SK-N-SH (cell line): ENCODE results near the gene MGAT5. TPM values are rescaled to one million over a fixed set of nuclear protein-coding genes. Genes with fewer than 3 reads are reported as not detected.

Experiments
- CTCF ChIA-PET: fragments of 300-600, 350-600 bp; formaldehyde crosslinking; extraction: SDS; loops from one replicate; lab custom pipeline; 2021; lab: Yijun Ruan, JAX
- POLR2A ChIA-PET: fragments of 350-600 bp; sonication (Branson Sonifier 250); formaldehyde crosslinking; extraction: SDS; loops from one replicate; lab custom pipeline; 2020; ENCODE audit warnings: antibody characterized with exemption, inconsistent platforms; lab: Yijun Ruan, JAX
- DNase-seq: peaks from one replicate; pipeline ENCODE4 v3.0.0; 2012
- H2AFZ ChIP-seq: fragments of 200-600 bp; sonication (generic); 2 replicates; pipeline ENCODE4 v1.8.1; 2016; ENCODE audit warnings: antibody characterized with exemption, mild to moderate bottlenecking, low read depth
- H3F3A ChIP-seq: fragments of 200-600 bp; sonication (generic); replicated peaks from 2 replicates; pipeline ENCODE3; 2016; ENCODE audit warnings: antibody characterized with exemption, mild to moderate bottlenecking; ENCODE audit not compliant: insufficient read depth
- H3K27ac ChIP-seq, 2 experiments: fragments of 200-500 bp in 1 of 2; fragments of 200-600 bp in 1 of 2; sonication (Bioruptor generic) in 1 of 2; sonication (generic), shearing (Covaris generic) in 1 of 2; 2 replicates each; pipeline versions ENCODE4 v1.5.1 to v1.6.1; 2014 to 2016; ENCODE audit warnings: low read depth in 2 of 2, inconsistent platforms in 1 of 2, low read length in 1 of 2, mild to moderate bottlenecking in 1 of 2, mixed read lengths in 1 of 2
- H3K27me3 ChIP-seq: fragments of 200-600 bp; sonication (generic), shearing (Covaris generic); 2 replicates; pipeline ENCODE4 v1.6.1; 2016; ENCODE audit warnings: mixed run types; ENCODE audit not compliant: insufficient read depth
- H3K36me3 ChIP-seq, 2 experiments: fragments of 200-500 bp in 1 of 2; fragments of 200-600 bp in 1 of 2; sonication (Bioruptor generic) in 1 of 2; sonication (generic) in 1 of 2; replicated peaks in 1 of 2; 2 replicates each; pipeline versions ENCODE3 to v1.5.1; 2014 to 2016; ENCODE audit warnings: low read length in 1 of 2, mild to moderate bottlenecking in 1 of 2; ENCODE audit not compliant: insufficient read depth in 2 of 2, control insufficient read depth in 1 of 2
- H3K4me1 ChIP-seq, 2 experiments: fragments of 200-500 bp in 1 of 2; fragments of 200-600 bp in 1 of 2; sonication (Bioruptor generic) in 1 of 2; sonication (generic), shearing (Covaris generic) in 1 of 2; 2 replicates each; pipeline versions ENCODE4 v1.5.1 to v1.6.1; 2014 to 2016; ENCODE audit warnings: low read depth in 1 of 2, low read length in 1 of 2, mixed run types in 1 of 2; ENCODE audit not compliant: insufficient read depth in 2 of 2, control insufficient read depth in 1 of 2
- H3K4me2 ChIP-seq: fragments of 200-600 bp; sonication (generic), shearing (Covaris generic); 2 replicates; pipeline ENCODE4 v1.6.1; 2017; ENCODE audit warnings: mixed run types
- H3K4me3 ChIP-seq, 2 experiments: fragments of 200-500 bp in 1 of 2; fragments of 200-600 bp in 1 of 2; sonication (Bioruptor generic) in 1 of 2; sonication (generic), shearing (Covaris generic) in 1 of 2; 2 replicates each; pipeline versions ENCODE4 v1.5.1 to v1.8.1; 2014 to 2016; ENCODE audit warnings: low read depth in 2 of 2, inconsistent platforms in 1 of 2, low read length in 1 of 2, mild to moderate bottlenecking in 1 of 2, mixed read lengths in 1 of 2, moderate library complexity in 1 of 2
- H3K79me2 ChIP-seq: fragments of 200-600 bp; sonication (generic); 2 replicates; pipeline ENCODE4 v1.8.1; 2017; ENCODE audit warnings: mild to moderate bottlenecking; ENCODE audit not compliant: insufficient read depth
- H3K9ac ChIP-seq: fragments of 200-600 bp; sonication (generic); 2 replicates; pipeline ENCODE4 v1.6.1; 2017; ENCODE audit warnings: mixed run types
- H3K9me2 ChIP-seq: fragments of 200-600 bp; sonication (generic); 2 replicates; pipeline ENCODE4 v1.6.1; 2017; ENCODE audit warnings: mixed run types
- H3K9me3 ChIP-seq: fragments of 200-600 bp; sonication (generic); 2 replicates; pipeline ENCODE4 v1.6.1; 2017; ENCODE audit warnings: mixed run types, mild to moderate bottlenecking, moderate library complexity
- H4K20me1 ChIP-seq: fragments of 200-600 bp; sonication (generic); 2 replicates; pipeline ENCODE4 v1.6.1; 2017; ENCODE audit warnings: mild to moderate bottlenecking, mixed run types; ENCODE audit not compliant: insufficient read depth
- CHD2 ChIP-seq: fragments of 150-350 bp; IDR thresholded peaks from 2 replicates; pipeline ENCODE4 v1.6.1; 2018; ENCODE audit warnings: low read length; ENCODE audit not compliant: partially characterized antibody
- EP300 ChIP-seq, 2 experiments: IDR thresholded peaks; 2 replicates each; pipeline versions ENCODE4 v1.4.0 to v1.6.1; 2012; ENCODE audit warnings: borderline replicate concordance in 1 of 2, low read depth in 1 of 2, low read length in 1 of 2
- EZH2phosphoT487 ChIP-seq: fragments of 200-600 bp; sonication (generic); IDR thresholded peaks from 2 replicates; pipeline ENCODE4 v1.6.1; 2017; ENCODE audit warnings: low read depth, mixed run types, mild to moderate bottlenecking, antibody characterized with exemption, moderate library complexity, borderline replicate concordance
- FOSL2 ChIP-seq: IDR thresholded peaks from 2 replicates; pipeline ENCODE4 v1.4.0; 2012; ENCODE audit warnings: low read depth, mild to moderate bottlenecking, moderate library complexity, borderline replicate concordance
- GATA2 ChIP-seq: sonication (generic); formaldehyde crosslinking; IDR thresholded peaks from 2 replicates; pipeline ENCODE4 v1.5.0; 2020; ENCODE audit warnings: mild to moderate bottlenecking, missing genetic modification reagents
- JUND ChIP-seq: IDR thresholded peaks from 2 replicates; pipeline ENCODE4 v1.4.0; 2012
- MXI1 ChIP-seq: IDR thresholded peaks from 2 replicates; pipeline ENCODE4 v1.6.1; 2012; ENCODE audit warnings: mild to moderate bottlenecking, low read depth, low read length, improper control_type of control experiment
- NFIC ChIP-seq: IDR thresholded peaks from 2 replicates; pipeline ENCODE4 v1.4.0; 2012; ENCODE audit warnings: borderline replicate concordance
- RAD21 ChIP-seq: IDR thresholded peaks from 2 replicates; pipeline ENCODE4 v1.6.1; 2012; ENCODE audit warnings: mild to moderate bottlenecking, low read length
- RCOR1 ChIP-seq: fragments of 150-350 bp; IDR thresholded peaks from 2 replicates; pipeline ENCODE4 v1.6.1; 2017; ENCODE audit warnings: antibody characterized with exemption, low read length
- RXRA ChIP-seq: IDR thresholded peaks from 2 replicates; pipeline ENCODE4 v1.4.0; 2012; ENCODE audit warnings: low read depth, mild to moderate bottlenecking, borderline replicate concordance
- SIN3A ChIP-seq: IDR thresholded peaks from 2 replicates; pipeline ENCODE4 v1.6.1; 2012; ENCODE audit warnings: low read depth, mild to moderate bottlenecking, low read length, moderate library complexity, borderline replicate concordance
- TCF12 ChIP-seq: IDR thresholded peaks from 2 replicates; pipeline ENCODE4 v1.4.0; 2012
- YY1 ChIP-seq: IDR thresholded peaks from 2 replicates; pipeline ENCODE4 v1.4.0; 2012; ENCODE audit warnings: low read depth, mild to moderate bottlenecking
- WGBS: methylation state at CpG from one replicate; pipeline ENCODE4 v1.1.6; 2017; ENCODE audit warnings: low lambda C conversion rate; 5-methylcytosine and 5-hydroxymethylcytosine counted together
- polyA plus RNA-seq, 3 experiments: library from polyadenylated mRNA; depleted of rRNA; stranded (reverse); fragments of >200 nt; gene quantifications; 2 replicates each; pipeline ENCODE4 v1.2.3, GENCODE V29; 2012

The MGAT5 gene
- polyA plus RNA-seq, 1 of the 3 experiments (the other 2 are of a cell fraction), result 18.2 TPM

DNA sequence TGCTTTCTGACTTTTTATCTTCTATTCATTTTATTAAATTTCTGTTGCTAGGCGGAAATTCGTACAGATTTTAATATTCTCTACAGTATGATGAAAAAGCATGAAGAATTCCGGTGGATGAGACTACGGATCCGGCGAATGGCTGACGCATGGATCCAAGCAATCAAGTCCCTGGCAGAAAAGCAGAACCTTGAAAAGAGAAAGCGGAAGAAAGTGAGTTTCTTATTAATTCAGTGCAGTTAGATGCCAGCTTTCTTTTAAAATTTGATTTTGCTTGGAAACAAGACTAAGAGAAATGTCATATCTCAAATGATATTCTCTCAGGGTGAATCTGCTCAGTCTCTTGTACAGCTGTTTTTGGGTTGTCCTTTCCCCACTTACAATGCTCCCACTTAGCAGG is 84.3 kb downstream of the MGAT5 start (continued):
- TF ChIP-seq CHD2 (no peak), FOSL2 (no peak), JUND (no peak), EZH2phosphoT487 (no peak), RXRA (no peak)

DNA sequence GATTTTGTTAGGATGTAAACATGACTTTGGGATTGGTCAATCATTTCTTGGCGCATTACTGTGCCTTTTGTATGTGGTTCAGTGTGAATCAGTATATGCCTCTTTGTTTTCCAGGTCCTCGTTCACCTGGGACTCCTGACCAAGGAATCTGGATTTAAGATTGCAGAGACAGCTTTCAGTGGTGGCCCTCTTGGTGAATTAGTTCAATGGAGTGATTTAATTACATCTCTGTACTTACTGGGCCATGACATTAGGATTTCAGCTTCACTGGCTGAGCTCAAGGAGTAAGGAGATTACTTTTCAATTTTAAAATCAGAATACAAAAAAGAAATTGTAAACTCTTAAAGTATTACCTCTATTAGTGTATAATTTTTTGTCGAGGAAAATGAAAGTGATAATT is 87.6 kb downstream of the MGAT5 start:
- TF ChIP-seq MXI1 (no peak), RXRA (no peak)
- TF ChIP-seq, all 33 proteins: peak for 0
- 88% methylated on average over 3 of the region's 3 CpGs for WGBS
- no peaks in the 10 kb centered on the region for H3K27me3 ChIP-seq
- no peak overlapping the region for H2AFZ ChIP-seq
- no peaks in the 10 kb centered on the region for H3K9me2 ChIP-seq
- H3K9me3 ChIP-seq, result no peaks in the 10 kb centered on the region
- no peak for DNase-seq
- peak overlapping the region in 1 of 2 experiments; percentile 50; a peak in 2 of 4 replicates for H3K27ac ChIP-seq
- ChIA-PET POLR2A (no interaction called here), CTCF (interaction anchor here (0.7 to 1.8 kb wide), 3 partner anchors 42 to 96 kb away, joined by 3 to 6 read pairs (median 4); no protein-coding TSS in a partner anchor)
- peaks cover 0 to 25% of the 10 kb centered on the region in 2 experiments; a peak in 2 of 4 replicates for H3K4me1 ChIP-seq
- no peaks in the 10 kb centered on the region for H3K79me2 ChIP-seq
- peaks cover 3 to 4% of the 10 kb centered on the region in 2 experiments for H3K36me3 ChIP-seq
- no peak overlapping the region for H3K4me3 ChIP-seq
- no peak overlapping the region for H3K9ac ChIP-seq
- no peaks in the 10 kb centered on the region for H3F3A ChIP-seq
- H3K4me2 ChIP-seq, result no peak overlapping the region
- H4K20me1 ChIP-seq, result no peaks in the 10 kb centered on the region

- H3K27me3 ChIP-seq, result no peaks in the 10 kb centered on the region
- 88% methylated on average over 9 of the region's 9 CpGs for WGBS
- H3K4me3 ChIP-seq, result no peak overlapping the region
- POLR2A ChIA-PET, result no interaction called here
- H2AFZ ChIP-seq, result no peak overlapping the region
- peaks cover 2 to 12% of the 10 kb centered on the region in 2 experiments for H3K36me3 ChIP-seq
- peaks cover 9 to 21% of the 10 kb centered on the region in 2 experiments; a peak in 2 of 4 replicates for H3K4me1 ChIP-seq
- DNase-seq, result no peak
- no peak for TF ChIP-seq EZH2phosphoT487
- no peak for TF ChIP-seq NFIC
- no peak for TF ChIP-seq YY1
- 0 out of 2 replicates have a peak, but pooled peaks have one; percentile 28 for TF ChIP-seq TCF12
- peak in 1 of 2 experiments; percentile 81; a peak in 2 of 4 replicates for TF ChIP-seq EP300 (IDR thresholded peaks at IDR 0.05; ENCODE audit: borderline replicate concordance in 1 of 2, low read depth in 1 of 2, low read length in 1 of 2)
- peak; percentile 79 for TF ChIP-seq RCOR1
- no peak; the same call in 1 of the 2 replicates for TF ChIP-seq RAD21
- TF ChIP-seq GATA2 (CRISPR knock-in tag), result peak; percentile 73
- no peak for TF ChIP-seq SIN3A
- TF ChIP-seq, all 33 proteins: peak for 4
- H3K9me2 ChIP-seq, result no peaks in the 10 kb centered on the region
- H4K20me1 ChIP-seq, result no peaks in the 10 kb centered on the region
- CTCF ChIA-PET, result interaction anchor here (1.2 to 1.8 kb wide), 3 partner anchors 11 to 106 kb away, joined by 3 to 6 read pairs (median 4); no protein-coding TSS in a partner anchor
- peak overlapping the region in 1 of 2 experiments; percentile 92; a peak in 2 of 4 replicates for H3K27ac ChIP-seq
- no peaks in the 10 kb centered on the region for H3K9me3 ChIP-seq
- no peaks in the 10 kb centered on the region for H3K79me2 ChIP-seq
- no peak overlapping the region for H3K4me2 ChIP-seq
- no peak overlapping the region for H3K9ac ChIP-seq
- no peaks in the 10 kb centered on the region for H3F3A ChIP-seq
Measured at GRCh38 chr2:134344954-134345697, 91.3 kb downstream of the MGAT5 start.
